GM13977 (cell line): ENCODE results near the gene TUBA8.
"Not testable (repeated sequence)": the region's sequence is repeated elsewhere in the genome, so short reads cannot be mapped to it uniquely, and the experiment has no call there.

Experiments used
- DNase-seq: peaks from one replicate; pipeline ENCODE4 v3.0.0; 2012; ENCODE audit warnings: low spot score
- in situ Hi-C: fragments of 300-500 bp; cut with MboI; formaldehyde crosslinking; loops from one replicate; pipeline ENCODE4 v1.12.0; 2022; ENCODE audit warnings: low sequenced_read_pairs, low pct_unique_long_range_greater_than_20kb, mixed read lengths, inconsistent platforms; ENCODE audit not compliant: unreplicated experiment
- TF ChIP-seq, protein P1 (sequence below): IDR thresholded peaks from 2 replicates; pipeline ENCODE4 v1.5.1; 2012; ENCODE audit warnings: mild to moderate bottlenecking, control low read depth; ENCODE audit not compliant: insufficient read depth; ENCODE audit errors: extremely low read depth, missing control alignments

Gene TUBA8

DNA sequence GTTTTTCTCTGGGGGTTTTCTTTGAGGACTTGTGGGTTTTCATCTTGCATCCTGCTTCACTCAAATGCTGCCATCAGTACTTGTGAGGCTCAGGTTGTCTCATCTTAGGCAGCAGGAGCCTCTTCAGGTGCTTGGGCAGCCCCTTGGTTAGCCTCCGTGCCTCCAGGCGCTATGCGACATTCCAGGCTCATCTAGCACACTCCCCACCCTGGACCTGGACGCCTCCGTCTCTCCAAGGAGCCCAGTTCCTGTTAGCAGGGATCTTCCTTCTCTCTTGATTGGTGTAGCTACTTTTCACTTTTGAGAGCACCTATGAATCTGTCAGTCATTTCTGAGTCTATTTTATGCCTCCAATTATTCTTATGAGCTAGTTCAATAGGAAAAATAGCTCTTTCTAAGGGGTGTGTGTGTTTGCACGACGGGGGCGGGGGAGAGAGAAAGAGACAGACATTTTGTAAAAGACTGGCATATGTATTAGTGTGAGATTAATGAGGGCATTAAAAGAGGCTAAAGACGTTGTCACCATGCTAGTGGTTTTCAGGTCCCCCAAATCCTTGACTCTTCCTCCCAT is 7.8 kb downstream of the TUBA8 start:
- TF ChIP-seq, protein P1, sequence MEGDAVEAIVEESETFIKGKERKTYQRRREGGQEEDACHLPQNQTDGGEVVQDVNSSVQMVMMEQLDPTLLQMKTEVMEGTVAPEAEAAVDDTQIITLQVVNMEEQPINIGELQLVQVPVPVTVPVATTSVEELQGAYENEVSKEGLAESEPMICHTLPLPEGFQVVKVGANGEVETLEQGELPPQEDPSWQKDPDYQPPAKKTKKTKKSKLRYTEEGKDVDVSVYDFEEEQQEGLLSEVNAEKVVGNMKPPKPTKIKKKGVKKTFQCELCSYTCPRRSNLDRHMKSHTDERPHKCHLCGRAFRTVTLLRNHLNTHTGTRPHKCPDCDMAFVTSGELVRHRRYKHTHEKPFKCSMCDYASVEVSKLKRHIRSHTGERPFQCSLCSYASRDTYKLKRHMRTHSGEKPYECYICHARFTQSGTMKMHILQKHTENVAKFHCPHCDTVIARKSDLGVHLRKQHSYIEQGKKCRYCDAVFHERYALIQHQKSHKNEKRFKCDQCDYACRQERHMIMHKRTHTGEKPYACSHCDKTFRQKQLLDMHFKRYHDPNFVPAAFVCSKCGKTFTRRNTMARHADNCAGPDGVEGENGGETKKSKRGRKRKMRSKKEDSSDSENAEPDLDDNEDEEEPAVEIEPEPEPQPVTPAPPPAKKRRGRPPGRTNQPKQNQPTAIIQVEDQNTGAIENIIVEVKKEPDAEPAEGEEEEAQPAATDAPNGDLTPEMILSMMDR: no peak
- in situ Hi-C loops: no loop called here
- no peak for DNase-seq

DNA sequence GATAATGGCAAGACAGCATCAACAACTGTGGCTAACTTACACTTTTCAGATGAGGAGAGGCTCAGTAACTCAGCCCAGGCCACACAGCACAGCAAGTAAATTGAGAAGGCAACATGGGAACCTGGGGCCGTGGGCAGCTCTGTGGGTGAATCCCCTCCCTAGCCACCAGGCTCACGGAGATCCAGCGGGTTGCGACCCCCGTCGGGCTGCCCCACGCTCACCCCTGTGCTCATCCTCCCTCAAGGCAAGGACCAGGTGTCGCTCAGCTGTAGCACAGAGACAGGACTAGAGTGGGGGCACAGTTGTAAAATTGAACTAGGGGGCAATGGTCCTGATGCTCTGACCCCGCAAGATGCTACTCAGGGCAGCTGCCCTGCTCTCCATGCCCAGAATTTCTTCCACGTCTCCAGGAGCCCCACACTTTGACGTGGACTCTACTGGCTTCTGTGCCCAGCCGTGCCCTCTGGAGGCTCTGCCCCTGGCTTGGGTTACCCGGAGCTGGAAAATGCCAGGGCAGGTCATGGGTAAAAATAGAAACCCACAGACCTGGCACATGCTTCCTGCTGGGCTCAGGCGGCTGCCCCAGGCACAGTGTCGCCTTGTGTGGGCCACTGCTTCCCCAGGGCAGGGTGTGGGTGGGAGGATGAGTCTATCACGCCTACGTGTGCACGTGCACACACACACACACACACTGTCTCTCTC is 9.0 kb downstream of the TUBA8 start:
- DNase-seq: no peak
- TF ChIP-seq, protein P1: no peak
- in situ Hi-C loops: no loop called here

DNA sequence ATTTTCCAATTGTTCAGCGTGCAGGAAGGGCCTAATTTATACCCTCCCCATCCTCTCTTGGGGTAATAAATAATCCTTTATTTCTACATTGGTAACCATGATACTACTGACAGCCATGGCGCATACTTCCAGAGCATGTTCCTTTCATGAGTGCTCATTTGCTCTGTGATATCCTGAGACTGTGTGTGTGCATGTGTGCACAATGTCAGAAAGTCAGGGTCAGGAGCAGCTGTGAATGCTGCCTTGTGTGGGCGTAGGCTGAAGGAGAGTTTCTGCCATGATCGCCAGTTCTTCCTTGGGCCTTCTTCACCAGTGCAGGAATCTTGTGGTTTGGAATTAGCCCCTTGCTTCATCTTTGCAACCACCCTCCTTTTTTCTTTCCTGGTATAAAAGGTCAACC is 10.2 kb downstream of the TUBA8 start:
- TF ChIP-seq, protein P1: no peak
- in situ Hi-C loops: no loop called here

DNA sequence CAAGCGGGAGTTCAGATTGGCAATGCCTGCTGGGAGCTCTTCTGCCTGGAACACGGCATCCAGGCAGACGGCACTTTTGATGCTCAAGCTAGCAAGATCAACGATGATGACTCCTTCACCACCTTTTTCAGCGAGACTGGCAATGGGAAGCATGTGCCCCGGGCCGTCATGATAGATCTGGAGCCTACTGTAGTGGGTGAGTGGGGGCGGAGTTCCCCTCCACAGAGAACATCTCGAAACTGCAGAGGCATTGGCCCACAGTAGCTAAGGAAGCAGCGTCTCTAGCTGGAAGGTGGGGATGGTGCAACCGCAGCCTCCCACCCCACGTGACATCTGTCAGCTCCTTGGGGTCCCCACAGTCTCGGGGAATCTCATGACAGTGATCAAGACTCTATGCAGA is 10.9 kb downstream of the TUBA8 start:
- in situ Hi-C loops: no loop called here
- no peak for DNase-seq
- TF ChIP-seq, protein P1: no peak

More for the DNA sequence above, 10.2 kb downstream of the TUBA8 start:
- no peak for DNase-seq

DNA sequence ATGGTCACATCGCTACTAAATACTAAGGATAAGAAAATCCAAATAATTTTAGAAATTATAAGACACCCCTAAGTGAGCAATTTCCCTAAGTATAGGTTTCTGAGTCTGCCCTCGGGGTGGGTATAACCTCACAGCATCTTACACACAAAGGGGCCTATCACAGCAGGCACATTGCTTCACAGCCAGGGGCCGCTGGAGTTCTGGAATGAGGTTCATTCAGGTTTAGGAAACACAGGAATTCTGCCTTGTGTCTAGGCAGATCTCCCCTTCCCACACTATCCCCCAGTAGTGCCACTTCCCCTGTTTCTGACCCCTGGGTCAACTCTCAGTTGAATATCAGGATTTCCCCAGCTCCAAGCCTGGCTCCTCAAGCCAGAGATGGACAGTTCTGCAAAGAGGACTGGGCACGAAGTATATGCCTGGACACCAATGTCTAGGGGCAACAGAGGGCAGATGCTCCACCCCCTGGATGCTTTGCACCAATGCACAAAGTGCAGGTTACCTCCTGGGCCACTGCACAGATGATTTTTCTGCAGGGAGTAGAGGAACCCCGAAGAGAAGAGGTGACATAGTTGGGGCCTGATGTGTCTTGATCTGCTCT is 11.4 kb downstream of the TUBA8 start:
- in situ Hi-C loops: no loop called here

DNA sequence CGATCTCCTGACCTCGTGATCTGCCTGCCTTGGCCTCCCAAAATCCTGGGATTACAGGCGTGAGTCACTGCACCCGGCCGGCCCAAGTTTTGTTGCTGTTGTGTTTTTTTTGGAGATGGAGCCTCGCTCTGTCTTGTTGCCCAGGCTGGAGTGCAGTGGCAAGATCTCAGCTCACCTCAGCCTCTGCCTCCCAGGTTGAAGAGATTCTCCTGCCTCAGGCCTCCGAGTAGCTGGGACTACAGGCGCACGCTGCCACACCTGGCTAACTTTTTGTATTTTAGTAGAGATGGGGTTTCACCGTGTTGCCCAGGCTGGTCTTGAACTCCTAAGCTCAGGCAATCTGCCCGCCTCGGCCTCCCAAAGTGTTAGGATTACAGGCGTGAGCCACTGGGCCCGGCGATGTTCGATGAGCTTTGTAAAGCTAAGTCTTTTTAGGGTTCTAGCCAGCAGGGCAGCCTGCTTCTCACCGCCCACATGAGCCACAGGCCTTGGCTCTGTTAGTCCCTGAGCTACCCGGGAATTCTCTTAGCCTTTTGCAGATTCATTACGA is 12.9 kb downstream of the TUBA8 start:
- in situ Hi-C loops, DNase-seq: not testable (repeated sequence)

More for the DNA sequence above, 11.4 kb downstream of the TUBA8 start:
- no peak for DNase-seq
- TF ChIP-seq, protein P1: no peak

DNA sequence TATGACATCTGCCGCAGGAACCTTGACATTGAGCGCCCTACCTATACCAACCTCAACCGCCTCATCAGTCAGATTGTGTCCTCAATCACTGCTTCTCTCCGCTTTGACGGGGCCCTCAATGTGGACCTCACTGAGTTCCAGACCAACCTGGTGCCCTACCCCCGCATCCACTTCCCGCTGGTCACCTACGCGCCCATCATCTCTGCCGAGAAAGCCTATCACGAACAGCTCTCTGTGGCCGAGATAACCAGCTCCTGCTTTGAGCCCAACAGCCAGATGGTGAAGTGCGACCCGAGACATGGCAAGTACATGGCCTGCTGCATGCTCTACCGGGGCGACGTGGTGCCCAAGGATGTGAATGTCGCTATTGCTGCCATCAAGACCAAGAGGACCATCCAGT is 16.0 kb downstream of the TUBA8 start:
- in situ Hi-C loops: no loop called here
- no peak for DNase-seq
- TF ChIP-seq, protein P1: no peak
